Neural cell (in vitro differentiated cells): ENCODE measurements around the gene LYPD4.

Source experiments
- CTCF ChIP-seq: fragments of 450-650 bp; IDR thresholded peaks from 2 replicates; pipeline ENCODE4 v1.5.1; 2014; ENCODE audit warnings: antibody characterized with exemption, mild to moderate bottlenecking, moderate library complexity; ENCODE audit not compliant: poor library complexity, severe bottlenecking
- EP300 ChIP-seq: fragments of 450-650 bp; conservative IDR thresholded peaks from 2 replicates; pipeline ENCODE4 v1.6.1; 2014; ENCODE audit warnings: antibody characterized with exemption, mild to moderate bottlenecking, moderate library complexity; ENCODE audit not compliant: poor library complexity, severe bottlenecking
- EZH2 ChIP-seq: fragments of 200-600, 300-800 bp; shearing (Covaris generic), sonication (generic); IDR thresholded peaks from 2 replicates; pipeline ENCODE4 v1.6.1; 2014; ENCODE audit warnings: antibody characterized with exemption, low read length, borderline replicate concordance, mild to moderate bottlenecking; ENCODE audit not compliant: insufficient read depth, poor library complexity, severe bottlenecking
- MXI1 ChIP-seq: fragments of 450-650 bp; conservative IDR thresholded peaks from 2 replicates; pipeline ENCODE4 v1.6.1; 2014; ENCODE audit warnings: antibody characterized with exemption, mild to moderate bottlenecking; ENCODE audit not compliant: poor library complexity, severe bottlenecking
- POLR2AphosphoS5 ChIP-seq: IDR thresholded peaks from 2 replicates; pipeline ENCODE4 v1.6.1; 2012
- RAD21 ChIP-seq: fragments of 450-650 bp; conservative IDR thresholded peaks from 2 replicates; pipeline ENCODE4 v1.6.1; 2014; ENCODE audit warnings: antibody characterized with exemption, mild to moderate bottlenecking, moderate library complexity
- REST ChIP-seq: IDR thresholded peaks from 2 replicates; pipeline ENCODE4 v1.6.1; 2012; ENCODE audit warnings: borderline replicate concordance
- SMC3 ChIP-seq: fragments of 450-650 bp; conservative IDR thresholded peaks from 2 replicates; pipeline ENCODE4 v1.6.1; 2014; ENCODE audit warnings: antibody characterized with exemption, mild to moderate bottlenecking, moderate library complexity; ENCODE audit not compliant: poor library complexity
- TAF1 ChIP-seq: IDR thresholded peaks from 2 replicates; pipeline ENCODE4 v1.6.1; 2012; ENCODE audit warnings: low read depth

GRCh38 chr19:41861846-41862245 lies 17.4 kb upstream of the LYPD4 start:
- TF ChIP-seq CTCF (no peak), RAD21 (no peak), MXI1 (no peak), EP300 (no peak), EZH2 (no peak), POLR2AphosphoS5 (no peak), REST (no peak), TAF1 (no peak), SMC3 (no peak)
